OCI-LY7 (cell line): Measurements from ENCODE around the gene TXNIP. TPM values are rescaled to one million over a fixed set of nuclear protein-coding genes. Genes with fewer than 3 reads are reported as not detected.
A peak's percentile ranks its signal among the peaks of the same experiment; 100 is the strongest.

Source experiments
- BruUV-seq: library from RNA; stranded (reverse); fragments of 400-500 nt; replicated peaks from 2 replicates; lab custom pipeline; 2021; lab: Mats Ljungman, UMichigan
- CTCF ChIA-PET: fragments of 300-600 bp; sonication (Branson Sonifier 250); formaldehyde crosslinking; loops from one replicate; lab custom pipeline; 2022; ENCODE audit warnings: antibody characterized with exemption; ENCODE audit not compliant: unreplicated experiment; lab: Charles Lee
- POLR2A ChIA-PET: fragments of 300-600 bp; sonication (Branson Sonifier 250); formaldehyde crosslinking; loops from one replicate; lab custom pipeline; 2022; ENCODE audit warnings: antibody characterized with exemption; lab: Charles Lee
- DNase-seq: peaks from one replicate; pipeline ENCODE4 v3.0.0-alpha.2; 2015; ENCODE audit warnings: low spot score
- H2AFZ ChIP-seq: fragments of 200-600 bp; sonication (generic), shearing (Covaris generic); 2 replicates; pipeline ENCODE4 v1.6.1; 2014; ENCODE audit warnings: mild to moderate bottlenecking, antibody characterized with exemption, low read length, moderate library complexity
- H3K27ac ChIP-seq: fragments of 200-600 bp; sonication (generic); 2 replicates; pipeline ENCODE4 v1.5.1; 2014; ENCODE audit warnings: mixed run types, low read depth, mild to moderate bottlenecking, moderate library complexity, low read length, inconsistent platforms; ENCODE audit not compliant: poor library complexity, severe bottlenecking
- H3K36me3 ChIP-seq: fragments of 200-600 bp; sonication (generic); 2 replicates; pipeline ENCODE4 v1.6.1; 2014; ENCODE audit warnings: mild to moderate bottlenecking, antibody characterized with exemption, low read length, moderate library complexity, mixed read lengths; ENCODE audit not compliant: insufficient read depth
- H3K4me1 ChIP-seq: fragments of 200-600 bp; sonication (generic); 2 replicates; pipeline ENCODE4 v1.5.1; 2014; ENCODE audit warnings: mild to moderate bottlenecking, low read length; ENCODE audit not compliant: insufficient read depth, poor library complexity, severe bottlenecking
- H3K4me2 ChIP-seq: fragments of 200-600 bp; sonication (generic); 2 replicates; pipeline ENCODE4 v1.6.1; 2014; ENCODE audit warnings: mild to moderate bottlenecking, low read length
- H3K4me3 ChIP-seq: fragments of 200-600 bp; sonication (generic); 2 replicates; pipeline ENCODE4 v1.5.1; 2014; ENCODE audit warnings: mild to moderate bottlenecking, low read depth, low read length; ENCODE audit not compliant: poor library complexity, severe bottlenecking
- H3K79me2 ChIP-seq: fragments of 200-600 bp; sonication (generic); 2 replicates; pipeline ENCODE4 v1.6.1; 2016; ENCODE audit warnings: low read depth, mild to moderate bottlenecking, low read length, moderate library complexity, mixed read lengths; ENCODE audit not compliant: insufficient read depth
- H3K9me2 ChIP-seq: fragments of 200-600 bp; sonication (generic); 2 replicates; pipeline ENCODE4 v1.6.1; 2016; ENCODE audit warnings: mild to moderate bottlenecking, low read length, mixed read lengths; ENCODE audit not compliant: insufficient read depth
- H3K9me3 ChIP-seq: fragments of 200-600 bp; sonication (generic); 2 replicates; pipeline ENCODE4 v1.6.1; 2014; ENCODE audit warnings: mild to moderate bottlenecking, mixed run types, low read length, mixed read lengths
- H4K20me1 ChIP-seq: fragments of 200-600 bp; sonication (generic); 2 replicates; pipeline ENCODE4 v1.6.1; 2014; ENCODE audit warnings: mild to moderate bottlenecking, antibody characterized with exemption, low read length, moderate library complexity, mixed read lengths; ENCODE audit not compliant: insufficient read depth
- CTCF ChIP-seq: fragments of 200-600 bp; sonication (generic); conservative IDR thresholded peaks from 2 replicates; pipeline ENCODE4 v1.5.1; 2014; ENCODE audit warnings: mild to moderate bottlenecking, antibody characterized with exemption, low read length, moderate library complexity, mixed read lengths
- EZH2phosphoT487 ChIP-seq: fragments of 200-600 bp; sonication (generic); IDR thresholded peaks from 2 replicates; pipeline ENCODE4 v1.6.1; 2018; ENCODE audit warnings: low read depth, borderline replicate concordance, mild to moderate bottlenecking, mixed run types, antibody characterized with exemption, low read length, moderate library complexity, mixed read lengths
- intact Hi-C: fragments of 100-400 bp; cut with micrococcal nuclease; formaldehyde crosslinking; loops from one replicate; pipeline ENCODE4 v1.10.0; 2022; ENCODE audit not compliant: unreplicated experiment
- total RNA-seq, 2 experiments: library from RNA; depleted of rRNA in 1 of 2; stranded (reverse); fragments of >200 nt in 1 of 2; shearing (Covaris generic) in 1 of 2; gene quantifications; 2 replicates each; pipeline ENCODE4 v1.2.3, GENCODE V29; 2014 to 2022

Gene TXNIP
- total RNA-seq, 2 experiments from 2014 or later, result 50.3 to 144 TPM

GRCh38 chr1:146036965-146037646 lies 40.7 kb upstream of the TXNIP start:
- ChIA-PET CTCF (no interaction called here), POLR2A (interaction anchor here (0.7 to 5.9 kb wide), 8 partner anchors 10 to 192 kb away, joined by 3 to 82 read pairs (median 6); partner anchors contain the start of genes LIX1L, NUDT17 and RBM8A)
- peak overlapping the region; percentile 93 for H3K27ac ChIP-seq
- no peaks in the 10 kb centered on the region for H3K36me3 ChIP-seq
- peak overlapping the region; percentile 98 for H3K4me2 ChIP-seq
- H2AFZ ChIP-seq, result peak overlapping the region; percentile 96
- TSS peak; percentile 84 for BruUV-seq
- intact Hi-C loops, result loop anchor here (2.0 kb wide), 2 partner anchors 40 to 58 kb away; partner anchors contain the start of gene TXNIP
- peak overlapping the region; percentile 76 for H3K4me3 ChIP-seq
- peak; percentile 84 for DNase-seq
- no peaks in the 10 kb centered on the region for H3K9me3 ChIP-seq
- H3K79me2 ChIP-seq, result no peaks in the 10 kb centered on the region
- H4K20me1 ChIP-seq, result no peaks in the 10 kb centered on the region
- H3K9me2 ChIP-seq, result no peaks in the 10 kb centered on the region
- H3K4me1 ChIP-seq, result peaks cover 35% of the 10 kb centered on the region
- TF ChIP-seq CTCF, result no peak
- no peak for TF ChIP-seq EZH2phosphoT487

- H4K20me1 ChIP-seq, result no peaks in the 10 kb centered on the region
- ChIA-PET CTCF (no interaction called here), POLR2A (interaction anchor here (0.6 to 5.9 kb wide), 11 partner anchors 11 to 192 kb away, joined by 3 to 82 read pairs (median 5); partner anchors contain the start of genes LIX1L, NUDT17 and RBM8A)
- no peak for TF ChIP-seq CTCF
- TF ChIP-seq EZH2phosphoT487, result no peak
- H3K4me3 ChIP-seq, result peak overlapping the region; percentile 76
- no TSS peak for BruUV-seq
- H3K4me2 ChIP-seq, result peak overlapping the region; percentile 98
- H2AFZ ChIP-seq, result peak overlapping the region; percentile 51; the same call in 1 of the 2 replicates
- no peaks in the 10 kb centered on the region for H3K9me3 ChIP-seq
- no peaks in the 10 kb centered on the region for H3K9me2 ChIP-seq
- no peaks in the 10 kb centered on the region for H3K79me2 ChIP-seq
- H3K27ac ChIP-seq, result peak overlapping the region; percentile 93
- intact Hi-C loops, result loop anchor here (2.0 kb wide), 2 partner anchors 40 to 58 kb away; partner anchors contain the start of gene TXNIP
- peaks cover 38% of the 10 kb centered on the region for H3K4me1 ChIP-seq
- peak; percentile 44 for DNase-seq
- H3K36me3 ChIP-seq, result no peaks in the 10 kb centered on the region
Observed at GRCh38 chr1:146036241-146036964, 40.0 kb upstream of the TXNIP start.
